Ovary (tissue), 9 donors: ENCODE results near the gene APOC3. TPM values are rescaled to one million over a fixed set of nuclear protein-coding genes. Genes with fewer than 3 reads are reported as not detected.

Experiments used
- DNase-seq, 5 donors: peaks; one replicate each; pipeline ENCODE4 v3.0.0-alpha.2; 2019 to 2020
- H3K27ac ChIP-seq, 2 donors: fragments of 200-600 bp; one replicate each; pipeline versions ENCODE4 v1.5.1 to v1.8.0; 2019 to 2022
- H3K27me3 ChIP-seq: fragments of 200-600 bp; one replicate; pipeline ENCODE4 v1.8.0; 2022
- H3K36me3 ChIP-seq: fragments of 200-600 bp; sonication (generic); one replicate; pipeline ENCODE4 v1.5.1; 2019
- H3K4me1 ChIP-seq: one replicate; pipeline ENCODE4 v1.8.1; 2013; ENCODE audit warnings: mild to moderate bottlenecking, moderate library complexity; ENCODE audit not compliant: insufficient read depth
- H3K4me3 ChIP-seq: fragments of 200-600 bp; sonication (generic); one replicate; pipeline ENCODE4 v1.5.1; 2017
- H3K9me3 ChIP-seq, 2 donors: fragments of 200-600 bp in 1 of 2; sonication (generic) in 1 of 2; one replicate each; pipeline versions ENCODE4 v1.5.1 to v1.8.1; 2013 to 2019; ENCODE audit warnings: mild to moderate bottlenecking in 1 of 2, moderate library complexity in 1 of 2
- EP300 ChIP-seq: sonication (generic); formaldehyde crosslinking; IDR thresholded peaks from one replicate; pipeline ENCODE4 v1.6.1; 2017; ENCODE audit warnings: antibody characterized with exemption
- POLR2A ChIP-seq: fragments of 450-650 bp; IDR thresholded peaks from one replicate; pipeline ENCODE4 v1.6.1; 2017; ENCODE audit warnings: antibody characterized with exemption, mild to moderate bottlenecking, moderate library complexity
- WGBS, 3 donors: extraction: QIAGEN DNeasy Blood & Tissue Kit in 1 of 3; methylation state at CpG; one replicate each; pipeline versions ENCODE4 v1.1.5 to v1.1.7; 2013 to 2017; 5-methylcytosine and 5-hydroxymethylcytosine counted together
- intact Hi-C, 4 donors: fragments of 100-400 bp; cut with DNase I; formaldehyde crosslinking; loops; one replicate each; pipeline versions ENCODE4 v1.11.0 to v1.15.1; 2022 to 2023
- polyA plus RNA-seq, 2 donors: library from polyadenylated mRNA; stranded (reverse); fragments of 200-250 nt in 1 of 2; fragments of 350-450 nt in 1 of 2; fragmentation: Illumina TruSeq in 1 of 2; extraction: RNeasy Lipid Tissue Mini Kit (QIAGEN cat#74804) in 1 of 2; gene quantifications; one replicate each; pipeline ENCODE4 v1.2.3, GENCODE V29; 2013 to 2014
- total RNA-seq, 7 donors: library from RNA; depleted of rRNA in 2 of 7; stranded (reverse); fragments of >200 nt in 2 of 7; fragmentation: NEBNext Ultra II Directional in 3 of 7; extraction: Animal tissue kit (Norgen Biotek cat#: 25700) in 3 of 7; gene quantifications; one replicate each; pipeline versions ENCODE4 v1.1.0 to v1.2.4, GENCODE V29; 2016 to 2023
- TF ChIP-seq, protein P1 (sequence below), 3 donors: fragments of 450-650 bp in 2 of 3; fragments of 200-600 bp in 1 of 3; IDR thresholded peaks; one replicate each; pipeline versions ENCODE4 v1.5.1 to v1.8.0; 2016 to 2022; ENCODE audit warnings: antibody characterized with exemption in 3 of 3, mild to moderate bottlenecking in 1 of 3
- donor health status: DM: no; HTN: no; CAD: no; lungs with moderate emphysema.
- donor health status: DM: no; HTN: no; CAD: no.
- donor health status: Bipolar disorder and iron deficiency.
- donor health status: DM: yes; HTN: yes; CAD: no.
- donor health status: DM: no; HTN: no; CAD: no.
- donor health status: DM: yes; HTN: yes; CAD: no.

The APOC3 gene
- total and polyA plus RNA-seq, 9 donors = 2.7 to 18.0 (median 4.3) TPM; not detected in 6

DNA sequence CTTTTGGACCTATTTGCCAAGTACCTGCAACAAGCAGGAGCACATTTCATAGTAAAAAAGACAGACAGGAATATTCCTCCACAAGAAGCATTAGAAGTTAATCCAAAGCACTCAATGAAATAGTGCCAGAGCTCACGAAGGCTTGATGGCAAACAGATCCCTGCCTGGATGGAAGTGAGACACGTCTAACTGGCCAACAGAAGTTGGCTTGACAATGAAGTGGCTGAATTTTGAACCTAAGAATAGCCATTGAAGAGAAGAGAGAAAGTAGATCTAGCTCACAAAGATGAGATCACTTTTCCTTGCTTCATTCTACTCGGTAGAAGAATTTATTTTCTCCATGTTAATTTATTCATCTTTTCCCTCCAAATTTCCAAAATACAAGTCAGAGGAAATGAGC is 38.4 kb downstream of the APOC3 start:
- TF ChIP-seq, protein P1, sequence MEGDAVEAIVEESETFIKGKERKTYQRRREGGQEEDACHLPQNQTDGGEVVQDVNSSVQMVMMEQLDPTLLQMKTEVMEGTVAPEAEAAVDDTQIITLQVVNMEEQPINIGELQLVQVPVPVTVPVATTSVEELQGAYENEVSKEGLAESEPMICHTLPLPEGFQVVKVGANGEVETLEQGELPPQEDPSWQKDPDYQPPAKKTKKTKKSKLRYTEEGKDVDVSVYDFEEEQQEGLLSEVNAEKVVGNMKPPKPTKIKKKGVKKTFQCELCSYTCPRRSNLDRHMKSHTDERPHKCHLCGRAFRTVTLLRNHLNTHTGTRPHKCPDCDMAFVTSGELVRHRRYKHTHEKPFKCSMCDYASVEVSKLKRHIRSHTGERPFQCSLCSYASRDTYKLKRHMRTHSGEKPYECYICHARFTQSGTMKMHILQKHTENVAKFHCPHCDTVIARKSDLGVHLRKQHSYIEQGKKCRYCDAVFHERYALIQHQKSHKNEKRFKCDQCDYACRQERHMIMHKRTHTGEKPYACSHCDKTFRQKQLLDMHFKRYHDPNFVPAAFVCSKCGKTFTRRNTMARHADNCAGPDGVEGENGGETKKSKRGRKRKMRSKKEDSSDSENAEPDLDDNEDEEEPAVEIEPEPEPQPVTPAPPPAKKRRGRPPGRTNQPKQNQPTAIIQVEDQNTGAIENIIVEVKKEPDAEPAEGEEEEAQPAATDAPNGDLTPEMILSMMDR (IDR thresholded peaks at IDR 0.05) = no peak
- TF ChIP-seq EP300 = no peak
- TF ChIP-seq POLR2A = no peak
- Histone ChIP-seq H3K4me1 (no peaks in the 10 kb centered on the region), H3K27ac (no peak overlapping the region), H3K27me3 (no peaks in the 10 kb centered on the region), H3K4me3 (no peak overlapping the region), H3K9me3 (no peaks in the 10 kb centered on the region), H3K36me3 (peaks cover 3% of the 10 kb centered on the region)
- intact Hi-C loops = no loop called here
- 74 to 89% (median 87%) methylated on average over 3 of the region's 3 CpGs for WGBS, 3 donors
- no peak for DNase-seq

GRCh38 chr11:116869610-116870009 is 39.9 kb downstream of the APOC3 start:
- H3K9me3 ChIP-seq = no peaks in the 10 kb centered on the region
- H3K4me1 ChIP-seq = no peaks in the 10 kb centered on the region
- peaks cover 4% of the 10 kb centered on the region for H3K36me3 ChIP-seq
- TF ChIP-seq EP300 = no peak
- no peak overlapping the region for H3K27ac ChIP-seq
- DNase-seq = no peak
- WGBS, 3 donors = 52 to 63% (median 55%) methylated on average over 4 of the region's 4 CpGs
- intact Hi-C loops = no loop called here
- H3K4me3 ChIP-seq = no peak overlapping the region
- H3K27me3 ChIP-seq = no peaks in the 10 kb centered on the region

- H3K9me3 ChIP-seq = no peaks in the 10 kb centered on the region
- H3K27me3 ChIP-seq = no peaks in the 10 kb centered on the region
- no peak for TF ChIP-seq POLR2A
- TF ChIP-seq, protein P1 (IDR thresholded peaks at IDR 0.05) = no peak
- no peak for TF ChIP-seq EP300
- no peak overlapping the region for H3K4me3 ChIP-seq
- peaks cover 4% of the 10 kb centered on the region for H3K36me3 ChIP-seq
- no peak overlapping the region for H3K27ac ChIP-seq
- 87 to 94% (median 90%) methylated on average over 3 of the region's 3 CpGs for WGBS, 3 donors
- no peaks in the 10 kb centered on the region for H3K4me1 ChIP-seq
- no peak for DNase-seq
- intact Hi-C loops = no loop called here
Observed at GRCh38 chr11:116870054-116870453, 40.3 kb downstream of the APOC3 start.

DNA sequence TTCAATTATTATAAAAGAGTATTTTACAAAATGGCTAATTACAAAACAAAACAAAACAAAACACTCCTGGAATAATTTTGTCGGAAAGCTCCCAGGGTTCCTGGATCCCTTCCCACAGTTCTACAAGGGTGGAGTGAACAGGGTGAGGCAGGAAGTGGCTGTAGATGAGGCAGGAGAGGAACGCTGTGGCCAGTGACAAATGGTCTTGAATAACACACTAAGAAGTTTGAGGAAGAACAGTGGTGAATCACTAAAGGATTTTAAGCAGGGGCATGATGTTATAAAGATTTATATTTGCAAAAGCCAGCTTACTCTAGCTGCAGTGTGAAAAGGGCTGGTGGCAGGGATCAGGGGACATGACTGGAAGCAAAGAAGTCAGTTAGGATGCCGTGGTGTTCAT is 41.5 kb downstream of the APOC3 start:
- H3K27me3 ChIP-seq = no peaks in the 10 kb centered on the region
- TF ChIP-seq, protein P1 (IDR thresholded peaks at IDR 0.05) = no peak
- no peak for TF ChIP-seq EP300
- no peak for TF ChIP-seq POLR2A
- H3K4me3 ChIP-seq = no peak overlapping the region
- peaks cover 4% of the 10 kb centered on the region for H3K36me3 ChIP-seq
- WGBS, 3 donors = 53 to 59% (median 53%) methylated on average over 3 of the region's 3 CpGs
- DNase-seq = no peak
- H3K9me3 ChIP-seq = no peaks in the 10 kb centered on the region
- H3K4me1 ChIP-seq = no peaks in the 10 kb centered on the region
- no peak overlapping the region for H3K27ac ChIP-seq
- intact Hi-C loops = no loop called here

DNA sequence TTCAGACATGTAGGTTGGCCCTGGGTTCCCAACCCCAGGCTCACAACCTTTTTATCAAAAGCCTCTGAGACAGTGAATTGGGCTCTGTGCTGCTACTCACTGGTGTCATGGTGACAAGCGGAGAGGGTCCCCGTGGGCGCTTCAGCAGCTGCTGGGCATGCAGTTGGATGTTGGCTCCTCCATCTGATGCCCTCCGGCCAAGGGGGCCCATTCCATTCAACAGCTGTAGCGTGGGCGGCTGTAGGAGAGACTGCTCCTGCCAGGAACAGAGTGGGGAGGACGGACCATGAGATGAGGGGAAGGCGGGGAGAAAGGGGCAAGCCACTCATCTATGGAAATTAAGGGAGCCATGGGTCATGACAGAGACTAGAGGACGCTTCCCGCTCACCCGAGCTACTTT is 43.7 kb downstream of the APOC3 start:
- TF ChIP-seq POLR2A (no peak), EP300 (no peak)
- TF ChIP-seq, protein P1 (IDR thresholded peaks at IDR 0.05) = no peak
- no peak overlapping the region for H3K4me3 ChIP-seq
- intact Hi-C loops = no loop called here
- no peaks in the 10 kb centered on the region for H3K9me3 ChIP-seq
- no peaks in the 10 kb centered on the region for H3K27me3 ChIP-seq
- DNase-seq = no peak
- 89 to 95% (median 93%) methylated on average over 11 of the region's 11 CpGs for WGBS, 3 donors
- H3K36me3 ChIP-seq = peaks cover 4% of the 10 kb centered on the region
- H3K27ac ChIP-seq = no peak overlapping the region
- no peaks in the 10 kb centered on the region for H3K4me1 ChIP-seq
